Astrocyte of the cerebellum (primary cell): ENCODE results near the gene TBX10.

Experiments
- DNase-seq: peaks from one replicate; pipeline ENCODE4 v3.0.0-alpha.2; 2011; ENCODE audit warnings: low read depth
- H3K4me3 ChIP-seq: 2 replicates; pipeline ENCODE4 v1.5.1; 2011; ENCODE audit warnings: mild to moderate bottlenecking, low read depth, low read length, moderate library complexity
- in situ Hi-C: cut with HindIII; loops from 2 replicates; pipeline ENCODE4 v1.10.0; 2017; ENCODE audit warnings: low sequenced_read_pairs
- TF ChIP-seq, protein P1 (sequence below): IDR thresholded peaks from 2 replicates; pipeline ENCODE4 v1.5.1; 2012; ENCODE audit warnings: low read length, low read depth, moderate library complexity, mild to moderate bottlenecking; ENCODE audit errors: missing control alignments

TBX10 gene

DNA sequence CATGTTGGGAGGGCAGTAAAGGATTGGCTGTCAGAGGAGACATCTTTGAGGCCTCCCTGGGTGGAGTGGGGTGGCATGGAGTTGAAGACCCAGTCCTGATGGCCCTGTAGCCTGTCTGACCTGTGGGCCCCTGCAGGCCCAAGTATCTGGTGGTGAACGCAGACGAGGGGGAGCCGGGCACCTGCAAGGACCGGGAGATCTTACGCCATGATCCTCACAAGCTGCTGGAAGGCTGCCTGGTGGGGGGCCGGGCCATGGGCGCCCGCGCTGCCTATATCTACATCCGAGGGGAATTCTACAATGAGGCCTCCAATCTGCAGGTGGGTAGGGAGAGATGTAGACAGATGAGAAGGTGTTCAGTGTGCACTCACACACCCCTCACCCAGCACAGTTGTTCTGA, 30.2 kb downstream of the TBX10 start:
- TF ChIP-seq, protein P1, sequence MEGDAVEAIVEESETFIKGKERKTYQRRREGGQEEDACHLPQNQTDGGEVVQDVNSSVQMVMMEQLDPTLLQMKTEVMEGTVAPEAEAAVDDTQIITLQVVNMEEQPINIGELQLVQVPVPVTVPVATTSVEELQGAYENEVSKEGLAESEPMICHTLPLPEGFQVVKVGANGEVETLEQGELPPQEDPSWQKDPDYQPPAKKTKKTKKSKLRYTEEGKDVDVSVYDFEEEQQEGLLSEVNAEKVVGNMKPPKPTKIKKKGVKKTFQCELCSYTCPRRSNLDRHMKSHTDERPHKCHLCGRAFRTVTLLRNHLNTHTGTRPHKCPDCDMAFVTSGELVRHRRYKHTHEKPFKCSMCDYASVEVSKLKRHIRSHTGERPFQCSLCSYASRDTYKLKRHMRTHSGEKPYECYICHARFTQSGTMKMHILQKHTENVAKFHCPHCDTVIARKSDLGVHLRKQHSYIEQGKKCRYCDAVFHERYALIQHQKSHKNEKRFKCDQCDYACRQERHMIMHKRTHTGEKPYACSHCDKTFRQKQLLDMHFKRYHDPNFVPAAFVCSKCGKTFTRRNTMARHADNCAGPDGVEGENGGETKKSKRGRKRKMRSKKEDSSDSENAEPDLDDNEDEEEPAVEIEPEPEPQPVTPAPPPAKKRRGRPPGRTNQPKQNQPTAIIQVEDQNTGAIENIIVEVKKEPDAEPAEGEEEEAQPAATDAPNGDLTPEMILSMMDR = no peak
- no peak overlapping the region for H3K4me3 ChIP-seq
- no peak for DNase-seq
- in situ Hi-C loops = no loop called here

DNA sequence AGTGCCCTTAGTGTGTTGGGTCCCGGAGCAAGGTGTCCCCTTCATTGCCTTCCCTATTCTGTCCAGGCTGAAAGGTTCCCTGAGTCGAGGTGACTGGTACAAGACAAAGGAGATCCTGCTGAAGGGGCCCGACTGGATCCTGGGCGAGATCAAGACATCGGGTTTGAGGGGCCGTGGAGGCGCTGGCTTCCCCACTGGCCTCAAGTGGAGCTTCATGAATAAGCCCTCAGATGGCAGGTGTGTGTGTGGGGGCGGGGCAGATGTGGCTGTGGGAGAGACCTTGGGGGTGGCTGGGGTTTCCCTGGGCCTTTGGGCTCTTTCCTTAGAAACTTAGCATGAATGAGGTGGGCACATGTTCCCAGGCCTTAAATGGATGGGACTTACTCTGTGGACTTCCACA, 31.1 kb downstream of the TBX10 start:
- in situ Hi-C loops = no loop called here
- TF ChIP-seq, protein P1 = no peak
- no peak for DNase-seq
- H3K4me3 ChIP-seq = no peak overlapping the region

DNA sequence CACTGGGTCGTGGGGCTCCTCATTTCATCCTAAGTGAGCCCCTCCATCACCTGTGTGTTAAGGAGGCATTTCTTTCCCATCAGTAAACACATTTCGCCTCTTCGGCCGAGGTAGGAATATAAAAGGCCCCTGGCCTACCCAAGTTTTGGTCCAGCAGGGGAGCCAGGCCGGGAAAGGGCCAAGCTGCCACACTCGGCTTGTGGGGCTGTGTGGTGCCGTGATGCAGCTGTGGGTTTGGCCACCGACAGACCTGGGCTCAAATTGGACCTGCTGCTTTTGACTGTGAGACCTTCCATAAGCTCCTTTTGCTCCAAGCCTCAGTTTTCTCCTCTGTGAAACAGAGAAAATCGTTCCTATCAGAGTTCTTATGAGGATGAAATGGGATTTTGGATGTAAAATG, 32.1 kb downstream of the TBX10 start:
- TF ChIP-seq, protein P1 = no peak
- in situ Hi-C loops = no loop called here
- no peak for DNase-seq
- H3K4me3 ChIP-seq = peak overlapping the region; percentile 72

DNA sequence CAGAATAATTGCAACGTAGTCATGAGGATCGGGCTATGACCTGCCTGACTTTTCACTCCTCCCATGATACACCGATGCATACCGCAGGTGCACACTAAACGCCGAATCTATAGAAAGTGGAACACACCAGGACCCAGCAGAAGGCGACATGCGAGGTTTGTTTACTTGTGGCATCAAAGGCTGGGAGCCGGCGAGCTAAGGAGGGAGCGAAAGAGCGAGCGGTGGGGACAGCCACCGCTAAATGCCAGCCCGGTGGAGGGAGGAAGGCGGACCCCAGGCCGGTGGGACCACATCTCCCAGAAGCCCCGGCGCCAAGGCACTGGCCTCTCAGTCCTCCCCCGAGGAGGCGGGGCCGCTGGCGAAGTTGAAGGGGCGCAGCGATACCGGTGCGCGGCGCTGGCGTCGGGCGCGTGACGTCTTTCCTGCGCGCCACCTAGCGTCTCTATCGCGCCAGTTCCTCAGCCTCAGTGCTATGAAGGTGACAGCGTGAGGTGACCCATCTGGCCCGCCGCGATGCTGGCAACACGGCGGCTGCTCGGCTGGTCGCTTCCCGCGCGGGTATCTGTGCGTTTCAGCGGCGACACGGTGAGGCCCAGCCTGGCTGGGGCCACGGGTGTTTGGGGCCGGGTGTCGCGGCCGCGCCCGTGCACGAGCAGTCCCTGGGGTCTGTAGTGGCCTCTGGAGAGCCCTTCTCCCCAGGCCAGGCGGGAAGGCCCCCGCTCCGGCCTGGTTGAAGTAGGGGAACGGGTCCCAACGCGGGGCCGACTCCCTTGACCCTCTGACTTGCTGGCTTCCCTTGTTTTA, 32.9 kb downstream of the TBX10 start, which contains the start of gene NDUFV1:
NDUFV1 (plus strand) TSS at position 445 of the 804 bp plus-strand sequence; CDS start at position 514, 69 bp downstream.
- TF ChIP-seq, protein P1 = peak; percentile 44
- in situ Hi-C loops = no loop called here
- peak within 1 kb of the TSS; percentile 72 for H3K4me3 ChIP-seq
- DNase-seq = peak; percentile 74

DNA sequence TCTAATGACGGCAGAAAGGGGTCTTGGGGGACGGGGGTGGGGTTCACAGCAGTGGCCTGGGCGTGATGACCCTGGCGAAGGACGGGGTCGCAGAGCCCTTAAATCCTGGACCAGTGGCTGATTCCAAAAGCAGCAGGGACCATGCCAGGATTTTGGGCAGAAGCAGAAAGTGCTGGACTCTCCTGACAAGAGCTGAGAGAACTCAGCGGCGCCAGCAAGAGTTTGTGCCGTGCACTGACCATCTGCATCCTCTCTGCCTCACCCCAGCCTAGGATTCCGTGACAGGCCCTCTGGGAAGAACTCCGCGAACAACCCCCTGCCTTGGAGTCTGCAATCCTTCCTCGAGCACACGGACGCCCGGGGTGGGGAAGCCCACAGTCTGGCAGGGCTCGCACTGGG, 33.5 kb downstream of the TBX10 start:
- TF ChIP-seq, protein P1 = no peak
- DNase-seq = no peak
- H3K4me3 ChIP-seq = peak overlapping the region; percentile 72
- in situ Hi-C loops = no loop called here

DNA sequence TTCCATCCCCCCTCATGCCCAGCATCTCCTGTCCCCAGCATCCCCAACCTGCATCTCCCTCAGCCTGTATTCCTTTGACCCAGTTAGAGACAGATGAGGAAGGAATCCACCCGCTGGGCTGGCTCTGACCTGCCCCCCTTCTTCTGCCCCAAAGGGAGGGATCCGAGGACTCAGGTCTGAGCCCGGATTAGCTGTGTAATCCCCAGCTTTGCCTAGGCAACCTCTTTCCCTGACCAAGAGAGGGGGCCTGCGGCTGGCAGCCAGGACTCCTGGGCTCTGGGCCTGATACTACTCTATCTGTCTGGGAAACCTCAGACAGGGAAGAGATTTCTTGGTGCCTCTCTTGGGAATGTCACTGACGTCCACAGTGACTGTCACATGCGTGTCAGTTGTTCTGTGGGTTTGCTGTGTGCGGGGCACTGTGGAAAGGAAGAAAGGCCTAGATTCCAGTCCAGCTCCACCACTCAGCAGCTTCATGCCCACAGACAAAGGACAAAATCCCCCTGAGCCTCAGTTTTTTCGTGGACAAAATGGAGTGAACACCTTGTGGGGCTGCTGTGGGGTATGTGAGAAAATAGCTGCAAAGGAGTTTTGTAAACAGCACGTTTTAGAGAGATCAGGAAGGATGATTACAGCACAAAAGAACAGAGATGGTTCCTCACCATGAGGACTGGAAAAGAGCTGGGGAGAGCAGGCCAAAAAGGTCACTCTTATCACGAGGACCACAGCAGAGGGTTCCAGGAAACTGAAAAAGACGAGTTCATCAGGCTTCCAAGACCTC, 34.1 kb downstream of the TBX10 start:
- TF ChIP-seq, protein P1 = no peak
- no peak for DNase-seq
- in situ Hi-C loops = no loop called here
- H3K4me3 ChIP-seq = no peak overlapping the region
